ENCODE measurements around the gene GRP.

DNA sequence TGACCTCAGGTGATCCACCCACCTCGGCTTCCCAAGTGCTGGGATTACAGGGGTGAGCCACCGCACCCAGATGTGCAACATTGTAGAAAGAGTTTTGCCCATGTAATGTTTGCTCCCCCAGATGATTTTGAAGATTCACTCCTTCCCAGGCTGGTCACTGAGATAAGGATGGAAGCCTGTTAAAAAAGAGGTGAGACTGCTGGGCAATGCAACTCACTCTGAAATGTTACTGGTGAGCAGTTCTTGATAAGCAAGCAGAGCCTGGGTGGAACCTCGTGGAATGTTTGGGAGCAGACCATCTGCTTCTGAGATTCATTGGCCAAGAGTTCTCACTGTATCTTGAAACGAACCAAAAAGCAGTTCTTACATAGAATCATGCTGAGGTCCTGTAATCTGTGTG lies 19.7 kb downstream of the GRP start:
- TF ChIP-seq, protein P1, sequence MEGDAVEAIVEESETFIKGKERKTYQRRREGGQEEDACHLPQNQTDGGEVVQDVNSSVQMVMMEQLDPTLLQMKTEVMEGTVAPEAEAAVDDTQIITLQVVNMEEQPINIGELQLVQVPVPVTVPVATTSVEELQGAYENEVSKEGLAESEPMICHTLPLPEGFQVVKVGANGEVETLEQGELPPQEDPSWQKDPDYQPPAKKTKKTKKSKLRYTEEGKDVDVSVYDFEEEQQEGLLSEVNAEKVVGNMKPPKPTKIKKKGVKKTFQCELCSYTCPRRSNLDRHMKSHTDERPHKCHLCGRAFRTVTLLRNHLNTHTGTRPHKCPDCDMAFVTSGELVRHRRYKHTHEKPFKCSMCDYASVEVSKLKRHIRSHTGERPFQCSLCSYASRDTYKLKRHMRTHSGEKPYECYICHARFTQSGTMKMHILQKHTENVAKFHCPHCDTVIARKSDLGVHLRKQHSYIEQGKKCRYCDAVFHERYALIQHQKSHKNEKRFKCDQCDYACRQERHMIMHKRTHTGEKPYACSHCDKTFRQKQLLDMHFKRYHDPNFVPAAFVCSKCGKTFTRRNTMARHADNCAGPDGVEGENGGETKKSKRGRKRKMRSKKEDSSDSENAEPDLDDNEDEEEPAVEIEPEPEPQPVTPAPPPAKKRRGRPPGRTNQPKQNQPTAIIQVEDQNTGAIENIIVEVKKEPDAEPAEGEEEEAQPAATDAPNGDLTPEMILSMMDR (IDR thresholded peaks at IDR 0.05), result no peak
- TF ChIP-seq POLR2A (IDR thresholded peaks at IDR 0.05), result no peak
